Glutamatergic neuron (in vitro differentiated cells): ENCODE results near the gene PTGR2. TPM values are rescaled to one million over a fixed set of nuclear protein-coding genes. Genes with fewer than 3 reads are reported as not detected.

ENCODE experiments used
- DNase-seq: peaks from one replicate; pipeline ENCODE4 v3.0.0; 2022
- H3K27ac Mint-ChIP-seq: one replicate; pipeline ENCODE4 v1.8.0; 2020; ENCODE audit warnings: mild to moderate bottlenecking, mixed read lengths, inconsistent platforms; ENCODE audit not compliant: unreplicated experiment
- H3K27me3 Mint-ChIP-seq: one replicate; pipeline ENCODE4 v1.8.0; 2020; ENCODE audit warnings: mild to moderate bottlenecking, moderate library complexity, mixed read lengths, inconsistent platforms; ENCODE audit not compliant: unreplicated experiment
- H3K36me3 Mint-ChIP-seq: one replicate; pipeline ENCODE4 v1.8.0; 2020; ENCODE audit warnings: mild to moderate bottlenecking, mixed read lengths, inconsistent platforms; ENCODE audit not compliant: unreplicated experiment
- H3K4me1 Mint-ChIP-seq: one replicate; pipeline ENCODE4 v1.8.0; 2020; ENCODE audit warnings: mild to moderate bottlenecking, low read depth, mixed read lengths, inconsistent platforms; ENCODE audit not compliant: unreplicated experiment
- H3K4me3 Mint-ChIP-seq: one replicate; pipeline ENCODE4 v1.8.0; 2020; ENCODE audit warnings: mild to moderate bottlenecking, mixed read lengths, inconsistent platforms; ENCODE audit not compliant: unreplicated experiment
- H3K9me3 Mint-ChIP-seq: one replicate; pipeline ENCODE4 v1.8.0; 2020; ENCODE audit warnings: mild to moderate bottlenecking, moderate library complexity, mixed read lengths, inconsistent platforms; ENCODE audit not compliant: unreplicated experiment
- CTCF ChIP-seq: fragments of 200-600 bp; sonication (generic); IDR thresholded peaks from one replicate; pipeline ENCODE4 v1.5.0; 2021; ENCODE audit not compliant: partially characterized antibody, unreplicated experiment
- total RNA-seq: library from RNA; stranded (reverse); fragmentation: NEBNext Ultra II Directional; extraction: Animal tissue kit (Norgen Biotek cat#: 25700); gene quantifications from one replicate; pipeline ENCODE4 v1.2.1, GENCODE V29; 2021; ENCODE audit not compliant: unreplicated experiment

Gene PTGR2
- total RNA-seq, 1 donor from 2014 or later: 8.7 TPM

- TF ChIP-seq CTCF: no peak
- no peak overlapping the region for H3K4me3 Mint-ChIP-seq
- H3K27me3 Mint-ChIP-seq: no peaks in the 10 kb centered on the region
- no peaks in the 10 kb centered on the region for H3K9me3 Mint-ChIP-seq
- H3K27ac Mint-ChIP-seq: peak overlapping the region; percentile 69
- H3K4me1 Mint-ChIP-seq: peaks cover 5% of the 10 kb centered on the region
- peak; percentile 54 for DNase-seq
- no peaks in the 10 kb centered on the region for H3K36me3 Mint-ChIP-seq
These were observed 42.2 kb upstream of the PTGR2 start for GRCh38 chr14:73809391-73809790.

- peaks cover 5% of the 10 kb centered on the region for H3K4me1 Mint-ChIP-seq
- H3K27ac Mint-ChIP-seq: no peak overlapping the region
- no peaks in the 10 kb centered on the region for H3K36me3 Mint-ChIP-seq
- H3K4me3 Mint-ChIP-seq: no peak overlapping the region
- no peaks in the 10 kb centered on the region for H3K9me3 Mint-ChIP-seq
- no peaks in the 10 kb centered on the region for H3K27me3 Mint-ChIP-seq
- DNase-seq: no peak
- TF ChIP-seq CTCF: no peak
These were observed 41.0 kb upstream of the PTGR2 start for GRCh38 chr14:73810478-73811163.

- Mint-ChIP-seq H3K36me3 (no peaks in the 10 kb centered on the region), H3K4me3 (no peak overlapping the region), H3K27ac (no peak overlapping the region), H3K9me3 (peaks cover 2% of the 10 kb centered on the region), H3K27me3 (no peaks in the 10 kb centered on the region), H3K4me1 (peaks cover 5% of the 10 kb centered on the region)
- DNase-seq: no peak
- no peak for TF ChIP-seq CTCF
These were observed 40.5 kb upstream of the PTGR2 start for GRCh38 chr14:73811164-73811503.

GRCh38 chr14:73814153-73814552 is 37.5 kb upstream of the PTGR2 start:
- Mint-ChIP-seq H3K27ac (no peak overlapping the region), H3K27me3 (no peaks in the 10 kb centered on the region), H3K36me3 (no peaks in the 10 kb centered on the region)

More at GRCh38 chr14:73814153-73814552, 37.5 kb upstream of the PTGR2 start:
- DNase-seq: no peak
- Mint-ChIP-seq H3K9me3 (peaks cover 2% of the 10 kb centered on the region), H3K4me1 (peaks cover 5% of the 10 kb centered on the region), H3K4me3 (no peak overlapping the region)
- no peak for TF ChIP-seq CTCF
